Measurements from ENCODE around the gene TRHDE. TPM values are rescaled to one million over a fixed set of nuclear protein-coding genes. Genes with fewer than 3 reads are reported as not detected.

TRHDE gene
- polyA plus RNA-seq, 2 of the 4 experiments (the other 2 are of a cell fraction), result 0.16 to 0.32 TPM

DNA sequence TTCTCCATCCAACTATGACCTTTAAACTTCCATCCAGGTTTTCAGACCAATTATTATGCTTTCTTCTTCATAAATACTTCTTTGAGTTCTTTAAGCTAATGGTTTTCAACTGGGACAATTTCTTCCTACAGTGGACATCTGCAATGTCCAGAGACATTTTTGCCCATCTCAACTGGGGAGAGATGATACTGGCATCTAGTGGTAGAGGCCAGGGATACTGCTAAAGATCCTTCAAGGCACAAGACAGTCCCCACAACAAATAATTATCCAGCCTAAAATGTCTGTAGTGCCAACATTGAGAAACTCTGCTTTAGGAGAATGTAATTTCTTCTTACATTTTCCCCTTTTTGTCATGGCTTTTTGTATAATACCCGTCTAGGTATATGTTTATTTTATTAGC lies 10.6 kb downstream of the TRHDE start:
- peak in 1 of 2 experiments; percentile 65; a peak in 2 of 6 replicates for ATAC-seq

DNA sequence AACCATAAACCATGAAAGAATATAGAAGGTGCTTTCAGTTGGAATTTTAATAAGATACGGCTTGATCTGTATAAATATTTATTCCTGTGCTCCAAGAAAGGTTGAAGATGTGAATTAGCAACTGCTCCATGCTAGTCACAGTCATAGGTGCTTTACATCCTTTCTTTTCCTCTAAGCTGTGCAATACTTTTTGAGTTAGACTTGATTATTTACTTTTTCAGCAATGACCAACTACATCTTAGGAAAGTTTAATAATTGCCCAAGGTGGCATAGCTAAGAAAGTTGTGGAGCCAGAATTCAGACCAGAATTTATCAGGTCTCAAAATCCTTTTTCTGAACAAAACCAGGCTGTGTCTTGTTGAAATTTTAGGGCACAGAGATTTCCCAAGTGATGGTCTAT lies 13.7 kb downstream of the TRHDE start:
- H3K4me2 ChIP-seq, result no peak overlapping the region
- ChIA-PET POLR2A (no interaction called here), CTCF (no interaction called here)
- no peak overlapping the region for H3K27ac ChIP-seq
- no peaks in the 10 kb centered on the region for H3K4me1 ChIP-seq
- no peak for DNase-seq (ENCODE audit: low read depth in 1 of 2, low spot score in 1 of 2)
- no peak for TF ChIP-seq JUN (IDR thresholded peaks at IDR 0.05)
- TF ChIP-seq, protein P1, sequence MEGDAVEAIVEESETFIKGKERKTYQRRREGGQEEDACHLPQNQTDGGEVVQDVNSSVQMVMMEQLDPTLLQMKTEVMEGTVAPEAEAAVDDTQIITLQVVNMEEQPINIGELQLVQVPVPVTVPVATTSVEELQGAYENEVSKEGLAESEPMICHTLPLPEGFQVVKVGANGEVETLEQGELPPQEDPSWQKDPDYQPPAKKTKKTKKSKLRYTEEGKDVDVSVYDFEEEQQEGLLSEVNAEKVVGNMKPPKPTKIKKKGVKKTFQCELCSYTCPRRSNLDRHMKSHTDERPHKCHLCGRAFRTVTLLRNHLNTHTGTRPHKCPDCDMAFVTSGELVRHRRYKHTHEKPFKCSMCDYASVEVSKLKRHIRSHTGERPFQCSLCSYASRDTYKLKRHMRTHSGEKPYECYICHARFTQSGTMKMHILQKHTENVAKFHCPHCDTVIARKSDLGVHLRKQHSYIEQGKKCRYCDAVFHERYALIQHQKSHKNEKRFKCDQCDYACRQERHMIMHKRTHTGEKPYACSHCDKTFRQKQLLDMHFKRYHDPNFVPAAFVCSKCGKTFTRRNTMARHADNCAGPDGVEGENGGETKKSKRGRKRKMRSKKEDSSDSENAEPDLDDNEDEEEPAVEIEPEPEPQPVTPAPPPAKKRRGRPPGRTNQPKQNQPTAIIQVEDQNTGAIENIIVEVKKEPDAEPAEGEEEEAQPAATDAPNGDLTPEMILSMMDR (IDR thresholded peaks at IDR 0.05), result no peak
- TF ChIP-seq BHLHE40 (IDR thresholded peaks at IDR 0.05; ENCODE audit: low read depth, low read length), result no peak
- TF ChIP-seq, protein P2, sequence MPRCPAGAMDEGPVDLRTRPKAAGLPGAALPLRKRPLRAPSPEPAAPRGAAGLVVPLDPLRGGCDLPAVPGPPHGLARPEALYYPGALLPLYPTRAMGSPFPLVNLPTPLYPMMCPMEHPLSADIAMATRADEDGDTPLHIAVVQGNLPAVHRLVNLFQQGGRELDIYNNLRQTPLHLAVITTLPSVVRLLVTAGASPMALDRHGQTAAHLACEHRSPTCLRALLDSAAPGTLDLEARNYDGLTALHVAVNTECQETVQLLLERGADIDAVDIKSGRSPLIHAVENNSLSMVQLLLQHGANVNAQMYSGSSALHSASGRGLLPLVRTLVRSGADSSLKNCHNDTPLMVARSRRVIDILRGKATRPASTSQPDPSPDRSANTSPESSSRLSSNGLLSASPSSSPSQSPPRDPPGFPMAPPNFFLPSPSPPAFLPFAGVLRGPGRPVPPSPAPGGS (IDR thresholded peaks at IDR 0.05), result no peak
- TF ChIP-seq, protein P3, sequence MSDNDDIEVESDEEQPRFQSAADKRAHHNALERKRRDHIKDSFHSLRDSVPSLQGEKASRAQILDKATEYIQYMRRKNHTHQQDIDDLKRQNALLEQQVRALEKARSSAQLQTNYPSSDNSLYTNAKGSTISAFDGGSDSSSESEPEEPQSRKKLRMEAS (IDR thresholded peaks at IDR 0.05), result no peak
- no peak for TF ChIP-seq FOXS1 (CRISPR knock-in tag; IDR thresholded peaks at IDR 0.05)
- TF ChIP-seq ZC3H11A (IDR thresholded peaks at IDR 0.05), result no peak
- no peak for TF ChIP-seq CHD4 (IDR thresholded peaks at IDR 0.05; ENCODE audit: borderline replicate concordance)
- TF ChIP-seq, protein P4, sequence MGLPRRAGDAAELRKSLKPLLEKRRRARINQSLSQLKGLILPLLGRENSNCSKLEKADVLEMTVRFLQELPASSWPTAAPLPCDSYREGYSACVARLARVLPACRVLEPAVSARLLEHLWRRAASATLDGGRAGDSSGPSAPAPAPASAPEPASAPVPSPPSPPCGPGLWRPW (IDR thresholded peaks at IDR 0.05), result no peak
- TF ChIP-seq ZFP36 (IDR thresholded peaks at IDR 0.05; ENCODE audit: borderline replicate concordance, partially characterized antibody), result no peak
- no peak for TF ChIP-seq KDM1A (IDR thresholded peaks at IDR 0.05; ENCODE audit: low read depth)
- FAIRE-seq, result no peak
- WGBS (ENCODE audit: missing lambda C conversion rate), result 9% methylated on average over 1 of the region's 1 CpG
- H3K9me3 ChIP-seq, result 0 out of 3 replicates have a peak, but pooled peaks cover 2% of the 10 kb centered on the region
- H3K4me3 ChIP-seq, result no peak overlapping the region
- no peak for ATAC-seq

More for the DNA sequence above, 10.6 kb downstream of the TRHDE start:
- H3K9me3 ChIP-seq, result 0 out of 3 replicates have a peak, but pooled peaks cover 2% of the 10 kb centered on the region
- ChIA-PET POLR2A (no interaction called here), CTCF (interaction anchor here (0.7 to 1.5 kb wide), 3 partner anchors 9 to 191 kb away, joined by 3 to 7 read pairs (median 4); no protein-coding TSS in a partner anchor)
- H3K4me2 ChIP-seq, result no peak overlapping the region
- no peak overlapping the region for H3K4me3 ChIP-seq
- TF ChIP-seq RAD21 (conservative IDR thresholded peaks at IDR 0.05 in 1 of 2, IDR thresholded peaks at IDR 0.05 in 1 of 2) (peak in 1 of 2 experiments; percentile 33; a peak in 2 of 5 replicates), EHMT2 (IDR thresholded peaks at IDR 0.05; ENCODE audit: low read depth) (no peak), SMC3 (IDR thresholded peaks at IDR 0.05) (no peak), NR3C1 (IDR thresholded peaks at IDR 0.05) (no peak), POLR2A (IDR thresholded peaks at IDR 0.05; ENCODE audit: low read length) (no peak), CHD2 (IDR thresholded peaks at IDR 0.05; ENCODE audit: low read length, partially characterized antibody) (no peak)
- TF ChIP-seq, protein P5, sequence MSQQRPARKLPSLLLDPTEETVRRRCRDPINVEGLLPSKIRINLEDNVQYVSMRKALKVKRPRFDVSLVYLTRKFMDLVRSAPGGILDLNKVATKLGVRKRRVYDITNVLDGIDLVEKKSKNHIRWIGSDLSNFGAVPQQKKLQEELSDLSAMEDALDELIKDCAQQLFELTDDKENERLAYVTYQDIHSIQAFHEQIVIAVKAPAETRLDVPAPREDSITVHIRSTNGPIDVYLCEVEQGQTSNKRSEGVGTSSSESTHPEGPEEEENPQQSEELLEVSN (IDR thresholded peaks at IDR 0.05; ENCODE audit: borderline replicate concordance, low read depth), result no peak
- TF ChIP-seq, protein P1 (IDR thresholded peaks at IDR 0.05), result peak; percentile 28; the same call in 2 of the 3 replicates
- TF ChIP-seq, protein P6, sequence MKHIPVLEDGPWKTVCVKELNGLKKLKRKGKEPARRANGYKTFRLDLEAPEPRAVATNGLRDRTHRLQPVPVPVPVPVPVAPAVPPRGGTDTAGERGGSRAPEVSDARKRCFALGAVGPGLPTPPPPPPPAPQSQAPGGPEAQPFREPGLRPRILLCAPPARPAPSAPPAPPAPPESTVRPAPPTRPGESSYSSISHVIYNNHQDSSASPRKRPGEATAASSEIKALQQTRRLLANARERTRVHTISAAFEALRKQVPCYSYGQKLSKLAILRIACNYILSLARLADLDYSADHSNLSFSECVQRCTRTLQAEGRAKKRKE (CRISPR knock-in tag; IDR thresholded peaks at IDR 0.05; ENCODE audit: low read depth), result no peak
- no peak for DNase-seq (ENCODE audit: low read depth in 1 of 2, low spot score in 1 of 2)
- no peaks in the 10 kb centered on the region for H3K4me1 ChIP-seq
- no peak for FAIRE-seq
- H3K27ac ChIP-seq, result no peak overlapping the region
- WGBS (ENCODE audit: missing lambda C conversion rate), result 0% methylated on average over 1 of the region's 1 CpG

Measured in A549 (cell line).